H1 (cell line): Measurements from ENCODE around the gene PAPOLG. TPM values are rescaled to one million over a fixed set of nuclear protein-coding genes. Genes with fewer than 3 reads are reported as not detected.

ENCODE experiments used
- CTCF ChIA-PET: fragments of 300-600 bp; sonication (Branson Sonifier 250); formaldehyde crosslinking; loops from one replicate; lab custom pipeline; 2021; ENCODE audit not compliant: partially characterized antibody; lab: Charles Lee
- POLR2A ChIA-PET: fragments of 300-600 bp; sonication (Branson Sonifier 250); formaldehyde crosslinking; loops from one replicate; lab custom pipeline; 2021; ENCODE audit warnings: inconsistent platforms; ENCODE audit not compliant: partially characterized antibody; lab: Charles Lee
- DNase-seq, 2 experiments: peaks; one replicate each; pipeline versions ENCODE4 v3.0.0 to v3.0.0-alpha.2; 2010 to 2022; ENCODE audit warnings: low spot score in 2 of 2, low read depth in 1 of 2, mixed read lengths in 1 of 2
- FAIRE-seq: peaks from 2 replicates; lab custom pipeline; 2011; peaks lifted over from hg19 to GRCh38; lab: Jason Lieb, UNC
- H2AFZ ChIP-seq: 2 replicates; pipeline ENCODE4 v1.8.1; 2012; ENCODE audit warnings: low read length, inconsistent platforms
- H2AK5ac ChIP-seq: 2 replicates; pipeline ENCODE4 v1.6.1; 2013; ENCODE audit warnings: low read depth, low read length
- H2BK120ac ChIP-seq: replicated peaks from 2 replicates; pipeline ENCODE3; 2013; ENCODE audit warnings: low read depth, low read length, inconsistent platforms
- H2BK12ac ChIP-seq: 2 replicates; pipeline ENCODE4 v1.6.1; 2013; ENCODE audit warnings: low read depth, low read length
- H2BK15ac ChIP-seq: 2 replicates; pipeline ENCODE4 v1.6.1; 2013; ENCODE audit warnings: low read length
- H2BK20ac ChIP-seq: 2 replicates; pipeline ENCODE4 v1.6.1; 2013; ENCODE audit warnings: low read length
- H2BK5ac ChIP-seq: 2 replicates; pipeline ENCODE4 v1.6.1; 2013; ENCODE audit warnings: low read depth, low read length
- H3K14ac ChIP-seq: 2 replicates; pipeline ENCODE4 v1.6.1; 2013; ENCODE audit warnings: inconsistent platforms; ENCODE audit not compliant: insufficient read length
- H3K18ac ChIP-seq: 2 replicates; pipeline ENCODE4 v1.6.1; 2013; ENCODE audit warnings: low read length; ENCODE audit errors: extremely low read depth
- H3K23ac ChIP-seq: 2 replicates; pipeline ENCODE4 v1.6.1; 2013; ENCODE audit warnings: inconsistent platforms; ENCODE audit not compliant: insufficient read length
- H3K23me2 ChIP-seq: 2 replicates; pipeline ENCODE4 v1.6.1; 2013; ENCODE audit warnings: low read depth, low read length
- H3K27ac ChIP-seq: 2 replicates; pipeline ENCODE4 v1.6.1; 2011; ENCODE audit warnings: low read depth, low read length, inconsistent platforms
- H3K27me3 ChIP-seq, 4 experiments: replicated peaks in 1 of 4; 1 replicate in 1 of 4; 2 replicates in 3 of 4; pipeline versions ENCODE4 v1.6.1 to v1.8.1; 2011 to 2013; ENCODE audit warnings: low read length in 3 of 4, mild to moderate bottlenecking in 3 of 4, inconsistent platforms in 2 of 4, mixed read lengths in 2 of 4, moderate library complexity in 1 of 4; ENCODE audit not compliant: control insufficient read depth in 3 of 4, insufficient read depth in 3 of 4; ENCODE audit errors: extremely low read depth in 1 of 4
- H3K36me3 ChIP-seq, 4 experiments: 2 replicates each; pipeline versions ENCODE4 v1.6.1 to v1.8.1; 2011 to 2013; ENCODE audit warnings: mild to moderate bottlenecking in 4 of 4, low read length in 3 of 4, moderate library complexity in 2 of 4, control low read depth in 1 of 4, inconsistent platforms in 1 of 4; ENCODE audit not compliant: insufficient read depth in 4 of 4, control insufficient read depth in 2 of 4
- H3K4ac ChIP-seq: replicated peaks from 2 replicates; pipeline ENCODE3; 2013; ENCODE audit warnings: low read length, low read depth, mixed read lengths, inconsistent platforms; ENCODE audit not compliant: insufficient read length
- H3K4me1 ChIP-seq, 4 experiments: replicated peaks in 1 of 4; 1 replicate in 1 of 4; 2 replicates in 3 of 4; pipeline versions ENCODE4 v1.6.1 to v1.8.1; 2011 to 2013; ENCODE audit warnings: low read length in 3 of 4, inconsistent platforms in 2 of 4, mixed read lengths in 1 of 4; ENCODE audit not compliant: insufficient read depth in 4 of 4, control insufficient read depth in 3 of 4
- H3K4me2 ChIP-seq, 2 experiments: 2 replicates each; pipeline versions ENCODE4 v1.6.1 to v1.8.1; 2011 to 2013; ENCODE audit warnings: low read depth in 2 of 2, low read length in 2 of 2, control low read depth in 1 of 2, inconsistent platforms in 1 of 2, mild to moderate bottlenecking in 1 of 2; ENCODE audit not compliant: insufficient read depth in 1 of 2
- H3K4me3 ChIP-seq, 4 experiments: fragments of 200-600, 300-600 bp in 1 of 4; sonication (generic), shearing (Covaris generic), sonication (Bioruptor Twin) in 1 of 4; 2 replicates each; pipeline versions ENCODE4 v1.5.1 to v1.8.1; 2011 to 2016; ENCODE audit warnings: low read length in 4 of 4, low read depth in 3 of 4, control low read depth in 2 of 4, inconsistent platforms in 2 of 4, mild to moderate bottlenecking in 2 of 4, mixed read lengths in 1 of 4, moderate library complexity in 1 of 4; ENCODE audit not compliant: insufficient read depth in 2 of 4; ENCODE audit errors: extremely low read depth in 1 of 4
- H3K56ac ChIP-seq: replicated peaks from 2 replicates; pipeline ENCODE3; 2013; ENCODE audit warnings: low read depth, mild to moderate bottlenecking, mixed read lengths, low read length, inconsistent platforms; ENCODE audit not compliant: insufficient read length
- H3K79me1 ChIP-seq: 2 replicates; pipeline ENCODE4 v1.6.1; 2013; ENCODE audit warnings: low read depth, low read length, control low read depth
- H3K79me2 ChIP-seq, 2 experiments: 2 replicates each; pipeline versions ENCODE4 v1.6.1 to v1.8.1; 2012 to 2013; ENCODE audit warnings: low read length in 2 of 2, mild to moderate bottlenecking in 2 of 2, inconsistent platforms in 1 of 2; ENCODE audit not compliant: insufficient read depth in 2 of 2, control insufficient read depth in 1 of 2
- H3K9ac ChIP-seq, 4 experiments: replicated peaks in 1 of 4; 1 replicate in 1 of 4; 2 replicates in 3 of 4; pipeline versions ENCODE4 v1.6.1 to v1.8.1; 2011 to 2013; ENCODE audit warnings: low read depth in 3 of 4, low read length in 3 of 4, control low read depth in 2 of 4, mild to moderate bottlenecking in 2 of 4, moderate library complexity in 2 of 4, inconsistent platforms in 1 of 4; ENCODE audit errors: extremely low read depth in 1 of 4
- H3K9me3 ChIP-seq, 2 experiments: 2 replicates each; pipeline versions ENCODE4 v1.6.1 to v1.8.1; 2012 to 2013; ENCODE audit warnings: mild to moderate bottlenecking in 2 of 2, moderate library complexity in 2 of 2, control low read depth in 1 of 2, inconsistent platforms in 1 of 2, low read depth in 1 of 2, low read length in 1 of 2, mixed read lengths in 1 of 2; ENCODE audit not compliant: insufficient read depth in 2 of 2
- H4K20me1 ChIP-seq, 2 experiments: replicated peaks in 1 of 2; 2 replicates each; pipeline versions ENCODE3 to v1.8.1; 2011 to 2013; ENCODE audit warnings: inconsistent platforms in 2 of 2, low read length in 2 of 2, mild to moderate bottlenecking in 1 of 2; ENCODE audit not compliant: insufficient read depth in 2 of 2, control insufficient read depth in 1 of 2
- H4K5ac ChIP-seq: 2 replicates; pipeline ENCODE4 v1.6.1; 2013; ENCODE audit warnings: low read length, low read depth, mixed read lengths, inconsistent platforms; ENCODE audit not compliant: insufficient read length
- H4K8ac ChIP-seq: 2 replicates; pipeline ENCODE4 v1.8.0; 2013; ENCODE audit warnings: mild to moderate bottlenecking, moderate library complexity, low read length, inconsistent platforms; ENCODE audit not compliant: insufficient read depth; ENCODE audit errors: extremely low read depth
- H4K91ac ChIP-seq: replicated peaks from 2 replicates; pipeline ENCODE3; 2013; ENCODE audit warnings: low read length, mixed read lengths, inconsistent platforms; ENCODE audit not compliant: insufficient read length
- BCL11A ChIP-seq, 2 experiments: IDR thresholded peaks; one replicate each; pipeline ENCODE4 v1.6.1; 2011; ENCODE audit warnings: low read depth in 2 of 2, low read length in 2 of 2, mild to moderate bottlenecking in 2 of 2
- CBX5 ChIP-seq: fragments of 300-800, 300-1000 bp; sonication (generic); IDR thresholded peaks from 2 replicates; pipeline ENCODE4 v1.7.1; 2016; ENCODE audit warnings: antibody characterized with exemption, low read length, low read depth
- E2F6 ChIP-seq: IDR thresholded peaks from 2 replicates; pipeline ENCODE4 v1.6.1; 2012; ENCODE audit warnings: inconsistent platforms
- JUND ChIP-seq: IDR thresholded peaks from 2 replicates; pipeline ENCODE4 v1.6.1; 2011; ENCODE audit warnings: mild to moderate bottlenecking, improper control_type of control experiment, low read length
- SIN3A ChIP-seq, 2 experiments: IDR thresholded peaks in 1 of 2; conservative IDR thresholded peaks in 1 of 2; 2 replicates each; pipeline ENCODE4 v1.6.1; 2011 to 2012; ENCODE audit warnings: low read length in 2 of 2, improper control_type of control experiment in 1 of 2, low read depth in 1 of 2, mild to moderate bottlenecking in 1 of 2
- WGBS, 2 experiments: shearing (Covaris generic) in 1 of 2; methylation state at CpG; one replicate each; pipeline versions ENCODE4 v1.1.6 to v1.1.7; 2013 to 2015; ENCODE audit warnings: low lambda C conversion rate in 2 of 2, mixed read lengths in 2 of 2, inconsistent platforms in 1 of 2, low coverage in 1 of 2, missing lambda C conversion rate in 1 of 2; ENCODE audit not compliant: insufficient replicate concordance in 2 of 2, insufficient coverage in 1 of 2, insufficient read length in 1 of 2; ENCODE audit errors: extremely low coverage in 1 of 2, missing lambda C conversion rate in 1 of 2; 5-methylcytosine and 5-hydroxymethylcytosine counted together
- polyA plus RNA-seq, 7 experiments: library from polyadenylated mRNA; depleted of rRNA in 3 of 7; stranded (reverse) in 5 of 7; unstranded in 2 of 7; fragments of >200 nt in 5 of 7; fragments of 200-250 nt in 2 of 7; gene quantifications; 1 replicate in 5 of 7; 2 replicates in 1 of 7; 4 replicates in 1 of 7; pipeline versions ENCODE4 v1.2.1 to v1.2.3, GENCODE V29; 2011 to 2013; ENCODE audit warnings: missing spikeins in 2 of 7, mixed read lengths in 2 of 7
- total RNA-seq: library from RNA; stranded (reverse); fragmentation: NEBNext Ultra II Directional; extraction: Animal tissue kit (Norgen Biotek cat#: 25700); gene quantifications from 2 replicates; pipeline ENCODE4 v1.2.1, GENCODE V29; 2021

The PAPOLG gene
- total and polyA plus RNA-seq, 2 of the 8 experiments (the other 6 are each of a cell fraction or from before 2014, with no cell fraction given) = 6.5 to 21.5 TPM

GRCh38 chr2:60745761-60746160 is 10.3 kb upstream of the PAPOLG start:
- no peaks in the 10 kb centered on the region for H3K9me3 ChIP-seq
- no peak overlapping the region for H3K4me2 ChIP-seq
- H3K36me3 ChIP-seq = no peaks in the 10 kb centered on the region
- no peaks in the 10 kb centered on the region for H3K79me1 ChIP-seq
- peaks cover 6 to 31% (median 17%) of the 10 kb centered on the region in 4 experiments; a peak in 6 of 7 replicates for H3K27me3 ChIP-seq
- no peaks in the 10 kb centered on the region for H4K20me1 ChIP-seq
- H2BK12ac ChIP-seq = 0 out of 2 replicates have a peak overlapping the region, but pooled peaks have one; percentile 60
- H3K14ac ChIP-seq = no peak overlapping the region
- ChIA-PET POLR2A (interaction anchor here (0.9 kb wide), 1 partner anchor 10 kb away, joined by 3 read pairs; the partner anchor contains the start of gene PAPOLG), CTCF (interaction anchor here (0.7 to 1.0 kb wide), 2 partner anchors 16 to 38 kb away, joined by 3 to 4 read pairs; no protein-coding TSS in a partner anchor)
- H2AFZ ChIP-seq = no peak overlapping the region
- no peak overlapping the region for H2BK20ac ChIP-seq
- no peak overlapping the region for H2BK15ac ChIP-seq
- no peaks in the 10 kb centered on the region for H3K79me2 ChIP-seq
- DNase-seq (no peak), FAIRE-seq (no peak)
- H3K23ac ChIP-seq = no peak overlapping the region
- 90% methylated on average over 7 of the region's 7 CpGs; no CpG with 5 or more reads in 1 of the 2 experiments for WGBS, 2 experiments
- H4K91ac ChIP-seq = no peak overlapping the region
- H3K56ac ChIP-seq = no peak overlapping the region
- H2AK5ac ChIP-seq = peak overlapping the region; percentile 61; the same call in 1 of the 2 replicates
- no peak overlapping the region; the same call in 1 of the 2 replicates for H2BK5ac ChIP-seq
- no peak overlapping the region for H4K8ac ChIP-seq
- H3K23me2 ChIP-seq = no peaks in the 10 kb centered on the region
- H2BK120ac ChIP-seq = no peak overlapping the region
- no peak overlapping the region for H3K27ac ChIP-seq
- H3K4me1 ChIP-seq = peaks cover 0 to 6% (median 5%) of the 10 kb centered on the region in 4 experiments; a peak in 3 of 7 replicates
- no peak overlapping the region for H3K18ac ChIP-seq
- no peak overlapping the region for H3K4me3 ChIP-seq
- no peak overlapping the region for H4K5ac ChIP-seq
- H3K9ac ChIP-seq = no peak overlapping the region
- no peak overlapping the region for H3K4ac ChIP-seq
- TF ChIP-seq CBX5 = no peak
- no peak for TF ChIP-seq BCL11A (IDR thresholded peaks at IDR 0.05; ENCODE audit: low read depth in 2 of 2, low read length in 2 of 2)
- TF ChIP-seq SIN3A (conservative IDR thresholded peaks at IDR 0.05 in 1 of 2, IDR thresholded peaks at IDR 0.05 in 1 of 2; ENCODE audit: low read depth in 1 of 2, low read length in 2 of 2) = no peak
- no peak for TF ChIP-seq JUND
- no peak for TF ChIP-seq E2F6
